HG02938 (cell line): ENCODE results near the gene ASCL1.

ENCODE experiments used
- ATAC-seq: cut with Tn5 transposase; IDR thresholded peaks from one replicate; pipeline ENCODE4 v1.9.1; 2021; ENCODE audit warnings: mild to moderate bottlenecking, moderate library complexity; ENCODE audit not compliant: unreplicated experiment

The ASCL1 gene

GRCh38 chr12:102957339-102958050, at the start of gene ASCL1:
ASCL1 (plus strand) TSS chr12:102957674; CDS start chr12:102958245, 571 bp downstream.
- no peak for ATAC-seq

GRCh38 chr12:102907918-102908317, 49.6 kb upstream of the ASCL1 start:
- ATAC-seq: no peak

- no peak for ATAC-seq
Measured at GRCh38 chr12:102910137-102910536, 47.3 kb upstream of the ASCL1 start.

GRCh38 chr12:102910792-102911191, 46.7 kb upstream of the ASCL1 start:
- no peak for ATAC-seq

GRCh38 chr12:102911320-102911719, 46.2 kb upstream of the ASCL1 start:
- ATAC-seq: no peak

- no peak for ATAC-seq
Measured at GRCh38 chr12:102912258-102912657, 45.2 kb upstream of the ASCL1 start.

GRCh38 chr12:102913453-102914226, 43.8 kb upstream of the ASCL1 start:
- no peak for ATAC-seq

GRCh38 chr12:102916252-102917025, 41.0 kb upstream of the ASCL1 start:
- no peak for ATAC-seq

- peak; percentile 56 for ATAC-seq
Measured at GRCh38 chr12:102917026-102917787, 40.3 kb upstream of the ASCL1 start, which contains the start of gene PAH. PAH (minus strand) TSS chr12:102917244; CDS start chr12:102917130, 114 bp downstream.

- no peak for ATAC-seq
Measured at GRCh38 chr12:102918840-102919239, 38.6 kb upstream of the ASCL1 start.

- no peak for ATAC-seq
Measured at GRCh38 chr12:102920271-102920670, 37.2 kb upstream of the ASCL1 start.

GRCh38 chr12:102921240-102921639, 36.2 kb upstream of the ASCL1 start:
- no peak for ATAC-seq

- no peak for ATAC-seq
Measured at GRCh38 chr12:102927220-102927619, 30.3 kb upstream of the ASCL1 start.

- no peak for ATAC-seq
Measured at GRCh38 chr12:102933168-102933567, 24.3 kb upstream of the ASCL1 start.

- ATAC-seq: no peak
Measured at GRCh38 chr12:102939059-102939458, 18.4 kb upstream of the ASCL1 start.

- no peak for ATAC-seq
Measured at GRCh38 chr12:102939670-102940222, 17.7 kb upstream of the ASCL1 start.

- ATAC-seq: no peak
Measured at GRCh38 chr12:102946042-102946441, 11.4 kb upstream of the ASCL1 start.

- no peak for ATAC-seq
Measured at GRCh38 chr12:102948941-102949352, 8.5 kb upstream of the ASCL1 start.

- ATAC-seq: no peak
Measured at GRCh38 chr12:102950107-102950949, 7.1 kb upstream of the ASCL1 start.
